TTC549 (cell line): ENCODE measurements around the gene GRM5.

ENCODE experiments used
- FAIRE-seq: peaks from 2 replicates; lab custom pipeline; 2012; peaks lifted over from hg19 to GRCh38; lab: Jason Lieb, UNC

GRM5 gene

GRCh38 chr11:88695689-88696414, 369.9 kb downstream of the GRM5 start:
- no peak for FAIRE-seq

- FAIRE-seq = no peak
These were observed 373.3 kb downstream of the GRM5 start for GRCh38 chr11:88692306-88693086.

GRCh38 chr11:88689548-88690240, 376.1 kb downstream of the GRM5 start:
- FAIRE-seq = no peak

- FAIRE-seq = no peak
These were observed 382.8 kb downstream of the GRM5 start for GRCh38 chr11:88683024-88683423.

GRCh38 chr11:88680806-88681205, 385.0 kb downstream of the GRM5 start:
- FAIRE-seq = no peak

- no peak for FAIRE-seq
These were observed 399.4 kb downstream of the GRM5 start for GRCh38 chr11:88666364-88666763.

- no peak for FAIRE-seq
These were observed 408.6 kb downstream of the GRM5 start for GRCh38 chr11:88657076-88657738.

- FAIRE-seq = no peak
These were observed 409.5 kb downstream of the GRM5 start for GRCh38 chr11:88656283-88656682.

- no peak for FAIRE-seq
These were observed 410.1 kb downstream of the GRM5 start for GRCh38 chr11:88655656-88656055.

GRCh38 chr11:88655196-88655595, 410.6 kb downstream of the GRM5 start:
- FAIRE-seq = no peak

- FAIRE-seq = no peak
These were observed 414.2 kb downstream of the GRM5 start for GRCh38 chr11:88651556-88651955.

- no peak for FAIRE-seq
These were observed 421.1 kb downstream of the GRM5 start for GRCh38 chr11:88644724-88645123.

- no peak for FAIRE-seq
These were observed 433.6 kb downstream of the GRM5 start for GRCh38 chr11:88632163-88632562.

- FAIRE-seq = no peak
These were observed 434.3 kb downstream of the GRM5 start for GRCh38 chr11:88631497-88631896.

GRCh38 chr11:88629496-88629895, 436.3 kb downstream of the GRM5 start:
- FAIRE-seq = no peak

- FAIRE-seq = no peak
These were observed 439.6 kb downstream of the GRM5 start for GRCh38 chr11:88626216-88626615.

GRCh38 chr11:88623531-88623930, 442.3 kb downstream of the GRM5 start:
- FAIRE-seq = no peak

GRCh38 chr11:88620568-88621130, 445.1 kb downstream of the GRM5 start:
- FAIRE-seq = no peak

- FAIRE-seq = no peak
These were observed 446.0 kb downstream of the GRM5 start for GRCh38 chr11:88619656-88620385.

- FAIRE-seq = no peak
These were observed 446.7 kb downstream of the GRM5 start for GRCh38 chr11:88619071-88619425.

GRCh38 chr11:88618327-88619070, 447.3 kb downstream of the GRM5 start:
- FAIRE-seq = no peak
